ENCODE measurements around the gene KRTAP5-3. TPM values are rescaled to one million over a fixed set of nuclear protein-coding genes. Genes with fewer than 3 reads are reported as not detected.

The KRTAP5-3 gene
- total and polyA plus RNA-seq, 9 of the 15 experiments (the other 6 are each of a cell fraction or from before 2014, with no cell fraction given), result not detected

- peaks cover 0 to 5% of the 10 kb centered on the region in 2 experiments; a peak in 1 of 5 replicates for H3K4me1 ChIP-seq (replicated peaks in 1 of 2; ENCODE audit: control insufficient read depth in 2 of 2, insufficient read depth in 2 of 2, low read length in 2 of 2)
- H4K20me1 ChIP-seq (replicated peaks; ENCODE audit: control insufficient read depth, insufficient read depth, low read length), result peaks cover 7% of the 10 kb centered on the region; the same call in 1 of the 2 replicates
- no peaks in the 10 kb centered on the region for H3K79me2 ChIP-seq (ENCODE audit: control insufficient read depth, insufficient read depth, low read length)
- H3K9me1 ChIP-seq (ENCODE audit: control insufficient read depth, insufficient read depth, low read length), result no peaks in the 10 kb centered on the region
- DNase-seq (ENCODE audit: extremely low read depth in 1 of 4, low spot score in 3 of 4) (no peak), ATAC-seq (no peak), FAIRE-seq (no peak)
- H3K36me3 ChIP-seq (ENCODE audit: control insufficient read depth, insufficient read depth, low read length), result no peaks in the 10 kb centered on the region
- POLR2A ChIA-PET, result interaction anchor here (0.6 to 0.7 kb wide), 2 partner anchors 14 to 17 kb away, joined by 4 read pairs; no protein-coding TSS in a partner anchor
- no peak overlapping the region for H2AFZ ChIP-seq (ENCODE audit: low read depth, low read length)
- no TSS peak for BruUV-seq (replicated peaks)
- in situ Hi-C loops (cut with MboI) (no loop called here), intact Hi-C loops (cut with micrococcal nuclease) (no loop called here)
- H3K27me3 ChIP-seq (ENCODE audit: control insufficient read depth in 2 of 2, insufficient read depth in 2 of 2, low read length in 2 of 2), result peaks cover 16 to 71% of the 10 kb centered on the region in 2 experiments
- WGBS (ENCODE audit: insufficient coverage, low coverage, missing lambda C conversion rate), result under 1% methylated on average over 13 of the region's 13 CpGs
- no peak overlapping the region for H3K9ac ChIP-seq (ENCODE audit: insufficient read depth in 1 of 2, low read depth in 2 of 2, low read length in 2 of 2)
- H3K4me2 ChIP-seq (ENCODE audit: insufficient read depth, low read length), result no peak overlapping the region
- H3K9me3 ChIP-seq (replicated peaks; ENCODE audit: control insufficient read depth, insufficient read depth, low read depth, low read length), result no peaks in the 10 kb centered on the region
- H3K4me3 ChIP-seq, result no peak overlapping the region
- TF ChIP-seq NR2C2 (CRISPR knock-in tag; IDR thresholded peaks at IDR 0.05) (no peak), NR2C2 (tag; IDR thresholded peaks at IDR 0.05) (no peak), FOS (IDR thresholded peaks at IDR 0.05; ENCODE audit: extremely low read depth, insufficient read length) (no peak), MTA3 (IDR thresholded peaks at IDR 0.05; ENCODE audit: borderline replicate concordance) (no peak), KDM1A (IDR thresholded peaks at IDR 0.05) (no peak), ZNF282 (CRISPR knock-in tag; IDR thresholded peaks at IDR 0.05) (no peak), ZNF511 (CRISPR knock-in tag; IDR thresholded peaks at IDR 0.05) (no peak), ZNF347 (CRISPR knock-in tag; IDR thresholded peaks at IDR 0.05; ENCODE audit: low read depth) (no peak), GATAD2A (IDR thresholded peaks at IDR 0.05) (no peak), CREBBP (IDR thresholded peaks at IDR 0.05; ENCODE audit: low read depth, low read length) (no peak), NR2F6 (CRISPR knock-in tag; IDR thresholded peaks at IDR 0.05) (no peak), ZNF551 (CRISPR knock-in tag; IDR thresholded peaks at IDR 0.05) (no peak), HMG20B (CRISPR knock-in tag; IDR thresholded peaks at IDR 0.05) (no peak), NBN (IDR thresholded peaks at IDR 0.05; ENCODE audit: low read depth) (no peak), MAFG (tag; conservative IDR thresholded peaks at IDR 0.05) (no peak), IFI16 (CRISPR knock-in tag; IDR thresholded peaks at IDR 0.05) (no peak)
- no peak overlapping the region for H3K27ac ChIP-seq (ENCODE audit: extremely low read depth, low read depth, low read length)
- CTCF ChIA-PET (ENCODE audit: low intra/inter-chr PET ratio), result no interaction called here
These were observed 22.9 kb upstream of the KRTAP5-3 start for GRCh38 chr11:1631066-1631568.

Data from K562 (cell line).